ENCODE measurements around the gene HMGCLL1.

DNA sequence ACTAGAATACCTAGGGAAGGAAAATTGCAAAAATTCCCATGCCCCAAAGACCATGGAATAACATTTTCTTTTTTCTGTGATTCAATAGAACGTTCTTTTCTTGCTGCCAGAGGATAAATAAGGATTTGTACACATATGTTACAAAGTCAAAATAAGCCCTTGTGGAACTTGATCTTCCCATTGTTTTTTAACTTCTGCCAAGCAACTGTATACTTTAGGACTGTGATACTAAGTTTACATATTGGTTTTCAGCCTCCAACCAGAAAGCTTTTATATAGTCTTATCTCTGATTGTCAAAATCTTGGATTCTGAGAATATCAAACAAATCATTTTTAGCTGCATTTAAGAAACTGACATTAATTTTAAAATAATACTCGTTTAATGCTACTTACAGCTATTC is 84.6 kb downstream of the HMGCLL1 start:
- TF ChIP-seq, protein P1, sequence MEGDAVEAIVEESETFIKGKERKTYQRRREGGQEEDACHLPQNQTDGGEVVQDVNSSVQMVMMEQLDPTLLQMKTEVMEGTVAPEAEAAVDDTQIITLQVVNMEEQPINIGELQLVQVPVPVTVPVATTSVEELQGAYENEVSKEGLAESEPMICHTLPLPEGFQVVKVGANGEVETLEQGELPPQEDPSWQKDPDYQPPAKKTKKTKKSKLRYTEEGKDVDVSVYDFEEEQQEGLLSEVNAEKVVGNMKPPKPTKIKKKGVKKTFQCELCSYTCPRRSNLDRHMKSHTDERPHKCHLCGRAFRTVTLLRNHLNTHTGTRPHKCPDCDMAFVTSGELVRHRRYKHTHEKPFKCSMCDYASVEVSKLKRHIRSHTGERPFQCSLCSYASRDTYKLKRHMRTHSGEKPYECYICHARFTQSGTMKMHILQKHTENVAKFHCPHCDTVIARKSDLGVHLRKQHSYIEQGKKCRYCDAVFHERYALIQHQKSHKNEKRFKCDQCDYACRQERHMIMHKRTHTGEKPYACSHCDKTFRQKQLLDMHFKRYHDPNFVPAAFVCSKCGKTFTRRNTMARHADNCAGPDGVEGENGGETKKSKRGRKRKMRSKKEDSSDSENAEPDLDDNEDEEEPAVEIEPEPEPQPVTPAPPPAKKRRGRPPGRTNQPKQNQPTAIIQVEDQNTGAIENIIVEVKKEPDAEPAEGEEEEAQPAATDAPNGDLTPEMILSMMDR (IDR thresholded peaks at IDR 0.05) = no peak
- no peak for TF ChIP-seq ZFX (IDR thresholded peaks at IDR 0.05; ENCODE audit: borderline replicate concordance)

Measured in 22Rv1 (cell line).